GM18507 (cell line): ENCODE measurements around the gene COMT.

ENCODE experiments used
- DNase-seq: peaks from one replicate; pipeline ENCODE4 v3.0.0; 2011; ENCODE audit warnings: low read depth; ENCODE audit not compliant: insufficient read length; ENCODE audit errors: extremely low spot score
- FAIRE-seq: peaks from 2 replicates; lab custom pipeline; 2011; peaks lifted over from hg19 to GRCh38; lab: Jason Lieb, UNC

COMT gene

GRCh38 chr22:19943082-19944026 lies 1.8 kb downstream of the COMT start:
- DNase-seq (no peak), FAIRE-seq (no peak)

DNA sequence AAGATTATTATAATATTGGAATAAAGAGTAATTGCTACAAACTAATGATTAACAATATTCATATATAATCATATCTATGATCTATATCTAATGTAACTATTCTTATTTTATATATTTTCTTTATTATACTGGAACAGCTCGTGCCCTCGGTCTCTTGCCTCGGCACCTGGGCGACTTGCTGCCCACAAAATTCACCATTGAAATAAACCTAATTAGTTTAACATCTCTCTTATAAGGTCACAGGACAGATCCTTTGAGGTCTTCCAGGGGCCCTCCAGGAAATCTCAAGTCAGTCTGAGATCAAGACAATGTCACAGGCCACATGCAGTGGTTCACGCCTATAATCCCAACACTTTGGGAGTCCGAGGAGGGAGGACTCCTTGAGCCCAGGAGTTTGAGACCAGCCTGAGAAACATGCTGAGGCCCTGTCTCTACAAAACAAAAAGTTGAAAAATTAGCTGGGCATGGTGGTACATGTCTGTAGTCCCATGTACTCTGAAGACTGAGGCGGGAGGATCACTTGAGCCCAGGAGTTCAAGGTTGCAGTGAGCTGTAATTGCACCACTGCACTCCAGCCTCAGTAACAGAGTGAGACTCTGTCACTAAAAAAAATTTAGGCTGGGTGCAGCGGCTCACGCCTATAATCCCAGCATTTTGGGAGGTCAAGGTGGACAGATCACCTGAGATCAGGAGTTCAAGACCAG lies 6.6 kb downstream of the COMT start:
- FAIRE-seq: no peak
- no peak for DNase-seq

- DNase-seq: no peak
- no peak for FAIRE-seq
Observed at GRCh38 chr22:19951346-19951745, 9.8 kb downstream of the COMT start.

DNA sequence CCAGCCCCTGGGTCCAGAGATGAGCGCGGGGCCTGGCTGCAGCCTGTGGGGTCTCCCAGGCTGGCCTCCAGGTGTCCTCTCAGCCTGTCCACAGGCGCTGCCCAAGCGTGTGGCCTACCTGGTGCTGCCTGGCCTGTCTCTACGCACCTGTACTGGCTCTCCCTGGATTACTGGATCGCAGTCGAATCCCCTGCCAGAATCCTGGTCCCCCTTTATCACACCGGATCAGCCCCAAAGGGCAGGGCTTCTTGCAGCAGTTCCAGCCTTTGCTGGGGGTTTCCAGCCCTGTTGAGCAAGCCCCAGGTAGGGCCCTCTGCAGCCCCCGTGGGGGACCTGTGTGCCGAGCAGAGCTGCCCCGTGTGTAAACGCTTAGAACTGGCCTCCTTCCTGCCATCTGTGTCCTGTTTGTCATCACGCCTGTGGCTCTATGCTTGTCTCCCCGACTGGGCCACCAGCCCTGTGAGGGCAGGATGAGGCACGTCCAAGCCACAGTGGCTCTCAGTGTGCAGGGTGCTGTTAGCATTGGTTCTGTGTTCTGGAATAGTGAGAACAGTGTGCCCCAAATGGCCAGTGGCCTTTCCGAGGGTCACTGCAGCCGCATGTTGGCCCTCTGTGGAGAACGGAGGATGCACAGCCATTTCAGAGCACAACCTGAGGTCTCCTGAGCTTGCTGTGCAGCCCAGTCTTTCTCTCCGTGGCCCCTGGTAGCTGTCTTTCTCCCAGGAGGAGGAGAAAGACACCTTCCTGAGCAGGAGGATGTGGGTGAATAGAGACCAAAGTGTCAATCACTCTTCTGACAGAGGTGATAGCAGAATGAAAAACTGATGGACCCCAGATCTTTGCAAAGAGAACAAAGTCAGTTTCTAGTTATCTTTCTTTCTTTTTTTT lies 13.9 kb downstream of the COMT start:
- no peak for FAIRE-seq
- DNase-seq: no peak

DNA sequence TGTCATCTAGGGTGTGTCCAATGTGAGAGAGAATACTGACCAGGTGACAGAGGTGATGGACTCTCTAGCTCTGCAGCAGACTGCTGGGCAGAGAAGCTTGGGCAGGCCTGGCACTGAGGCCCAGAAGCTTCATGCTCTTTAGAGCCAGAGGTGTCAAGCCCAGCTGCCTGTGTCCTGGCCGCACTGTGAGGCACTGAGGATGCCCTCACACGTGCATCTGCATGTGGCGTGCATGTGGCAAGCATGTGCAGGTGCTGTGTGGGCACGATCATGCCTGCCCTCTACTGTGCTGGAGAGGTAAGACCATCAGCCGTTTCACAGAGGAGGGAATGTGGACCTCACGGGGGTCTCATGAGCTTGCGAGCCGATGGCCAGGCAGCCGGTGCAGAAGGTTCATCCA lies 15.9 kb downstream of the COMT start:
- FAIRE-seq (no peak), DNase-seq (no peak)

DNA sequence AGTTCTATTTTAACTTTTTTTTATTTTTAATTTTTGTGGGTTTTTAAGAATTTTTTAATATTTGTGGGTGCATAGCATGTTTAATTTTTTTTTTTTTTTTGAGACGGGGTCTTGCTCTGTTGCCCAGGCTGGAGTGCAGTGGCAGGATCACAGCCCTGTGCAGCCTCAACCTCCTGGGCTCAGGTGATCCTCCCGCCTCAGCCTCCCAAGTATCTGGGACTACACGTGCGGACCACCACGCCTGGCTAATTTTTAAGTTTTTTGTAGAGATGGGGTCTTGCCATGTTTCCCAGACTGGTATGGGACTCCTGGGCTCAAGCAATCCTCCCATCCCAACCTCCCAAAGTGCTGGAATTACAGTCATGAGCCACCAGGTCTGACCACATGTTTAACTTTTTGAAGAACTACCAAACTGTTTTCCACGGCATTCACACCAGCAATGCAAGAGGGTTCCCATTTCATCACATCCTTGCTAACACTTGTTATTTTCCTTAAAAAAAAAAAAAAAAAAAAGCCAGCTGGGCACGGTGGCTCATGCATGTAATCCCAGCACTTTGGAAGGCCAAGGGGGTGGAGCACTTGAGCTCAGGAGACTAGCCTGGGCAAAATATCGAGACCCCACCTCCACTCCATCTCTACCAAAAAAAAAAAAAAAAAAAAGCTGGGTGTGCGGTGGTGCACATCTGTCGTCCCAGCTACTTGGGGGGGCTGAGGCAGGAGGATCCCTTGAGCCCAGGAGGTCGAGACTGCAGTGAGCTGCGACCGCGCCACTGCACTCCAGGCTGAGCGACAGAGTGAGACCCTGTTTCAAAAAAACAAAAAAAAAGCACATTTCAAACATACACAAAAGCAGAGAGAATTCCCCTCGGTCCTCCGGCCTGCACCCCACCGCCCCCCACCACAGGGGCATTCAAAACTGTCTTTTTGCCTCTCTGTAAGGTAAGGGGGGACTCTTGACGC lies 16.8 kb downstream of the COMT start:
- no peak for DNase-seq
- no peak for FAIRE-seq

DNA sequence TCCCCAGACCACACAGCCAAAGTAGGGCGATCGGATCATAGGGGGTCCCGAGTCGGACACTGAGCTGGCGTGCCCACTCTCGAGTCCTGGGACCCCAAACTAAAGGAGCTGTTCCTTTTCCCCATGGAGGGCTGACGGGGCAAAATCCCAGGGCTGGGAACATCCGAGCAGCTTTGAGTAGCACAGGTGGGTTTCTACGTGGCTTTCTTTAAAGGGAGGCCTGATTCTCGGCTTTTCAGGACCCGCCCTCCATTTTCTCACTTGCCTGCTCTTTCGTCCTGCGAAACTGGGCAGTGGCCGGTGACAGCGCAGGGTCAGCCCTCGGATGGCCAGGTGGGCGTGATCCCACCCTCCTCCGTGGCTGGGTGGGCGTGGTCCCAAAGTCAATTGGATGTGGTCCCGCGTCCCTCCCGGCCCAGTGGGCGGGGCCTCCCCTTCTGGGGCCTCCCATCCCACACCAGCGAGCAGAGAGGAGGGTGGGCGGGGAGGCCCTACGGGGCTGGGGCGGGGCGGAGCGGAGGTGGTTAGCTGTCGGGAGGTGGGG lies 17.5 kb downstream of the COMT start:
- no peak for DNase-seq
- no peak for FAIRE-seq

- DNase-seq: no peak
- FAIRE-seq: no peak
Observed at GRCh38 chr22:19959587-19960490, 18.3 kb downstream of the COMT start.

- DNase-seq (no peak), FAIRE-seq (no peak)
Observed at GRCh38 chr22:19960491-19961200, 19.1 kb downstream of the COMT start.

DNA sequence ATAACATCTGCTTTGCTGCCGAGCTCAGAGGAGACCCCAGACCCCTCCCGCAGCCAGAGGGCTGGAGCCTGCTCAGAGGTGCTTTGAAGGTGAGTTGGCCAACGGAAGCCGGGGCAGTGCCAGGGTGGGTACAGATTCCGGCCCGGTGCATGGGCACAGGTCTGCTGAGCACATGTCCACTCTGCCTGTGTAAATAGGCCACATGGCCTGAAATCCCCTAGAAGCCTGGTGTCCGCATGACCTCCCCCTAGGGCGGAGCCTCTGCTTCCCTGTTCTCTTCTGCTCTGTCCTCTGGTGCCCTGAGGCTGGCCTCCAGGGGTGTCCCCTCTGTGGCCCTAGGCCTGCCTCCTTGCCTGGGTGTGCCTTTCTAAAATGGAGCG lies 19.6 kb downstream of the COMT start:
- DNase-seq: no peak
- FAIRE-seq: no peak

GRCh38 chr22:19961868-19962245 lies 20.3 kb downstream of the COMT start:
- DNase-seq (no peak), FAIRE-seq (no peak)

- no peak for DNase-seq
- FAIRE-seq: no peak
Observed at GRCh38 chr22:19962246-19962908, 20.8 kb downstream of the COMT start.

- DNase-seq (no peak), FAIRE-seq (no peak)
Observed at GRCh38 chr22:19962909-19963806, 21.6 kb downstream of the COMT start.

DNA sequence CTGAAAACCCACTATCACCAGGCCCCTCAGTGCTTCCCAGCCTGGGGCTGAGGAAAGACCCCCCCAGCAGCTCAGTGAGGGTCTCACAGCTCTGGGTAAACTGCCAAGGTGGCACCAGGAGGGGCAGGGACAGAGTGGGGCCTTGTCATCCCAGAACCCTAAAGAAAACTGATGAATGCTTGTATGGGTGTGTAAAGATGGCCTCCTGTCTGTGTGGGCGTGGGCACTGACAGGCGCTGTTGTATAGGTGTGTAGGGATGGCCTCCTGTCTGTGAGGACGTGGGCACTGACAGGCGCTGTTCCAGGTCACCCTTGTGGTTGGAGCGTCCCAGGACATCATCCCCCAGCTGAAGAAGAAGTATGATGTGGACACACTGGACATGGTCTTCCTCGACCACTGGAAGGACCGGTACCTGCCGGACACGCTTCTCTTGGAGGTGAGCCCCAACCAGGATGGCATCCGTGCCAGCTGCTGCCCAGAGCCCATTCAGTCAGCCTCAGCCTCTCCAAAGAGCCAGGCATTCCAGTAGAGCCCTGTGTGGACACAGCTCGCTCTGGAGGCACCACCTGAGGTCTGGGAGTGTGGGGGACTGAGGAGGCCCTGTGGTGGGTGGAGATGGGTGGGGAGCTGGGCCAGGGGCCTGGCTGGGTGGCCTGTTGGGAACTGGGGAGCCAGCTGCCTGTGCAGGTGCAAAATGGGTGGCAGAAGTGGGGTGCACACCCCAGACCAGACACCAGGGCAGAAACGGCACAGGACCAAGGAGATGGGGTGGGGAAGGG lies 22.5 kb downstream of the COMT start:
- FAIRE-seq (no peak), DNase-seq (no peak)
